Naive thymus-derived CD4-positive, alpha-beta T cell (primary cell): ENCODE data around the gene TSHZ2. TPM values are rescaled to one million over a fixed set of nuclear protein-coding genes. Genes with fewer than 3 reads are reported as not detected.
A peak's percentile ranks its signal among the peaks of the same experiment; 100 is the strongest.

Experiments
- ATAC-seq: fragments of 150-1000 bp; cut with Tn5 transposase; 2 replicates; pipeline ENCODE4 v1.10.0; 2021; ENCODE audit warnings: mild to moderate bottlenecking, moderate library complexity
- CTCF ChIA-PET: fragments of 350-600 bp; sonication (Branson Sonifier 250); formaldehyde crosslinking; loops from one replicate; lab custom pipeline; 2021; ENCODE audit warnings: antibody characterized with exemption; lab: Charles Lee
- POLR2A ChIA-PET: fragments of 350-600 bp; sonication (Branson Sonifier 250); formaldehyde crosslinking; loops from one replicate; lab custom pipeline; 2021; ENCODE audit warnings: antibody characterized with exemption, inconsistent platforms; lab: Charles Lee
- DNase-seq, 9 donors: peaks; one replicate each; pipeline versions ENCODE4 v3.0.0 to v3.0.0-alpha.2; 2020 to 2022; ENCODE audit warnings: mixed read lengths in 1 of 9
- H3K27ac ChIP-seq: one replicate; pipeline ENCODE4 v1.7.0; 2013; ENCODE audit warnings: mild to moderate bottlenecking, low read depth, low read length, moderate library complexity
- H3K27me3 ChIP-seq, 2 donors: one replicate each; pipeline ENCODE4 v1.7.0; 2013; ENCODE audit warnings: low read length in 2 of 2, mild to moderate bottlenecking in 2 of 2, moderate library complexity in 2 of 2; ENCODE audit not compliant: control insufficient read depth in 2 of 2, insufficient read depth in 2 of 2
- H3K36me3 ChIP-seq, 3 experiments: 1 replicate in 2 of 3; 2 replicates in 1 of 3; pipeline ENCODE4 v1.7.0; 2013; ENCODE audit warnings: low read length in 3 of 3, mild to moderate bottlenecking in 3 of 3, moderate library complexity in 1 of 3; ENCODE audit not compliant: insufficient read depth in 3 of 3, control insufficient read depth in 2 of 3
- H3K4me1 ChIP-seq, 2 donors: one replicate each; pipeline ENCODE4 v1.7.0; 2013; ENCODE audit warnings: low read length in 2 of 2, mild to moderate bottlenecking in 2 of 2, moderate library complexity in 1 of 2; ENCODE audit not compliant: control insufficient read depth in 2 of 2, insufficient read depth in 2 of 2
- H3K4me3 ChIP-seq: 2 replicates; pipeline ENCODE4 v1.7.0; 2013; ENCODE audit warnings: mild to moderate bottlenecking, low read length
- H3K9me3 ChIP-seq, 3 experiments: 1 replicate in 2 of 3; 2 replicates in 1 of 3; pipeline ENCODE4 v1.7.0; 2013; ENCODE audit warnings: low read length in 3 of 3; ENCODE audit not compliant: control insufficient read depth in 2 of 3
- H3K27ac Mint-ChIP-seq, 9 donors: one replicate each; pipeline ENCODE4 v1.8.0; 2020 to 2022; ENCODE audit warnings: mixed read lengths in 9 of 9, mild to moderate bottlenecking in 8 of 9, moderate library complexity in 5 of 9, inconsistent platforms in 2 of 9
- H3K27me3 Mint-ChIP-seq, 5 donors: one replicate each; pipeline ENCODE4 v1.8.0; 2021 to 2022; ENCODE audit warnings: mixed read lengths in 5 of 5, mild to moderate bottlenecking in 1 of 5
- H3K36me3 Mint-ChIP-seq, 5 donors: one replicate each; pipeline ENCODE4 v1.8.0; 2020 to 2022; ENCODE audit warnings: mixed read lengths in 5 of 5, mild to moderate bottlenecking in 3 of 5, inconsistent platforms in 1 of 5
- H3K4me1 Mint-ChIP-seq, 7 donors: one replicate each; pipeline ENCODE4 v1.8.0; 2020 to 2022; ENCODE audit warnings: mixed read lengths in 7 of 7, mild to moderate bottlenecking in 3 of 7, inconsistent platforms in 1 of 7
- H3K4me3 Mint-ChIP-seq, 10 donors: one replicate each; pipeline ENCODE4 v1.8.0; 2020 to 2022; ENCODE audit warnings: mild to moderate bottlenecking in 10 of 10, mixed read lengths in 10 of 10, moderate library complexity in 6 of 10, inconsistent platforms in 2 of 10
- H3K9me3 Mint-ChIP-seq, 11 donors: one replicate each; pipeline ENCODE4 v1.8.0; 2020 to 2022; ENCODE audit warnings: mixed read lengths in 11 of 11, mild to moderate bottlenecking in 4 of 11, inconsistent platforms in 1 of 11, moderate library complexity in 1 of 11
- intact Hi-C, 2 donors: fragments of 100-400 bp; cut with micrococcal nuclease; formaldehyde crosslinking; loops; one replicate each; pipeline ENCODE4 v1.15.1; 2023
- polyA plus RNA-seq, 2 donors: library from polyadenylated mRNA; unstranded; fragments of 300-500 nt; fragmentation: Illumina TruSeq; gene quantifications; one replicate each; pipeline ENCODE4 v1.2.3, GENCODE V29; 2021
- total RNA-seq, 6 experiments: library from RNA in 5 of 6; stranded (reverse) in 5 of 6; gene quantifications; 1 replicate in 5 of 6; 2 replicates in 1 of 6; pipeline ENCODE4 v1.2.3 and lab custom pipeline; 2021 to 2026

The TSHZ2 gene
- total and polyA plus RNA-seq, 7 experiments from 2014 or later, result 6.0 to 84.5 (median 42.5) TPM

DNA sequence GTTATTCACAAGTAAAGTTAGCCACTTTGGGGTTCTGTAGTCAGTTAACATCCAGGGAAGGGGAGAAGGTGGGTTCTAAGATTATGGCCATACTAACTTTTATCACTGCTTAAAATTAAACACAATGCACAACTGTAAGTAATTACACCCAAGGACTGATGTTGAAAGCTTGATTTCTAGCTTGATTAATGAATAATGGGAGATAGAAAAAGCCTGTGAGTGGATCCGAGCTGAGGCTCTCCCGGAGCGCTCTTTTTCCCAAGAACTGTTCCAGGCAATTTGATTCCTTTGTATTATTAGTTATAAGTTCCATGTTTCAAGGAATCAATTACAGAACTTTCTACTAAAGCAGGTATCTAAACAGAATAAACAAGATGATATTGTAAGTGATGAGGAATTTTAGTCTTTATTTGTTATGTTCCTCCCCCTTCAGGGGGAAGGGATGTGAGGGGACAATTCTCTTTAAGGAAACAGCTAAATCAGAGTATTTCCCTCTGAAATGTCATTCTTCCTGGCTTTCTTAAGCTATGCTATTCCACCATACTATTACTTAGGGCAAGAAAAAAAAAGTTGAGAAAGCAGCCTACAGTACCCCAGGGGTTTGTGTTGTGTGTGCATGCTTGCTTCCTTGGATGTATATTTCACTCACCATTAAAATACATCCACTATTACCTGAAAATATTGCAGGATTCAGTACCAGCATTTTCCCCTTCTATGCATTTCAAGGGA lies 3.8 kb downstream of the TSHZ2 start:
- Histone ChIP-seq H3K36me3 (peaks cover 0 to 6% (median 0%) of the 10 kb centered on the region in 3 experiments), H3K27ac (peak overlapping the region; percentile 97), H3K4me3 (peak overlapping the region; percentile 65), H3K27me3 (peaks cover 0 to 3% of the 10 kb centered on the region in 2 donors), H3K4me1 (peaks cover 0 to 33% of the 10 kb centered on the region in 2 donors), H3K9me3 (no peaks in the 10 kb centered on the region)
- Mint-ChIP-seq H3K9me3 (peaks cover 0 to 2% (median 0%) of the 10 kb centered on the region in 11 donors), H3K27ac (peak overlapping the region; percentile 93 to 97 (median 95)), H3K4me1 (peaks cover 26 to 71% (median 61%) of the 10 kb centered on the region in 7 donors), H3K36me3 (peaks cover 0 to 5% (median 0%) of the 10 kb centered on the region in 5 donors), H3K27me3 (peaks cover 0 to 31% (median 7%) of the 10 kb centered on the region in 5 donors), H3K4me3 (peak overlapping the region; percentile 90 to 100 (median 96))
- CTCF ChIA-PET, result interaction anchor here (0.7 to 1.9 kb wide), 9 partner anchors 21 to 780 kb away, joined by 3 to 13 read pairs (median 3); no protein-coding TSS in a partner anchor
- intact Hi-C loops, result loop anchor here (2.0 to 10.0 kb wide), 2 partner anchors 95 to 159 kb away; no protein-coding TSS in a partner anchor
- POLR2A ChIA-PET, result interaction anchor here (0.8 to 12.7 kb wide), 9 partner anchors 9 to 566 kb away, joined by 3 to 299 read pairs (median 3); no protein-coding TSS in a partner anchor
- no peak for DNase-seq
- ATAC-seq, result no peak

DNA sequence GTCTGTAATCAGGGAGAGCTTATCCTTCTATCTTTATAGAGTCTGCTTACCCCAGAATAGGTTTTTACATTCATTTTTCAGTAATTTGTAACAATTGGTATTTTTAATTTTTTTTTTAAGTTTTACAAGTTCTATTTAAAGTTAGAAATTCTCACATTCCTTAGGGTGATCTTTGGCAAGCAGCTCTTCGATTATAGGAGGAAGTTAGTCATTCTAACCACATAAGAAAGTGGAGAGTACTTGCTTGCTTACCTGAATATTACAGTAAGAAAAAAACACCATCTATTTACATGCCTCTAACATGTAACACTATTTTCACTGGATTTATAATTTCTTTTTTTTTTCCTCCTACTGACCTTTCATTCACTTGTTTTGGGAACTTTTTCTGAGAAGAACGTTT lies 6.7 kb downstream of the TSHZ2 start:
- H3K27me3 Mint-ChIP-seq, result peaks cover 0 to 11% (median 0%) of the 10 kb centered on the region in 5 donors
- no peak for ATAC-seq
- Histone ChIP-seq H3K4me3 (no peak overlapping the region), H3K4me1 (peaks cover 0 to 48% of the 10 kb centered on the region in 2 donors), H3K36me3 (no peaks in the 10 kb centered on the region), H3K27me3 (no peaks in the 10 kb centered on the region), H3K27ac (peak overlapping the region; percentile 97), H3K9me3 (no peaks in the 10 kb centered on the region)
- ChIA-PET POLR2A (interaction anchor here (12.7 kb wide), 1 partner anchor 19 kb away, joined by 299 read pairs; no protein-coding TSS in a partner anchor), CTCF (no interaction called here)
- H3K4me3 Mint-ChIP-seq, result peak overlapping the region in 9 of 10 donors; percentile 33 to 86 (median 59)
- peaks cover 0 to 5% (median 0%) of the 10 kb centered on the region in 5 donors for H3K36me3 Mint-ChIP-seq
- intact Hi-C loops, result loop anchor here in 1 of 2 donors (10.0 kb wide), 1 partner anchor 156 kb away; no protein-coding TSS in a partner anchor
- peaks cover 36 to 89% (median 76%) of the 10 kb centered on the region in 7 donors for H3K4me1 Mint-ChIP-seq
- peak overlapping the region; percentile 25 to 94 (median 83) for H3K27ac Mint-ChIP-seq
- peaks cover 0 to 4% (median 0%) of the 10 kb centered on the region in 11 donors for H3K9me3 Mint-ChIP-seq
- DNase-seq, result no peak

DNA sequence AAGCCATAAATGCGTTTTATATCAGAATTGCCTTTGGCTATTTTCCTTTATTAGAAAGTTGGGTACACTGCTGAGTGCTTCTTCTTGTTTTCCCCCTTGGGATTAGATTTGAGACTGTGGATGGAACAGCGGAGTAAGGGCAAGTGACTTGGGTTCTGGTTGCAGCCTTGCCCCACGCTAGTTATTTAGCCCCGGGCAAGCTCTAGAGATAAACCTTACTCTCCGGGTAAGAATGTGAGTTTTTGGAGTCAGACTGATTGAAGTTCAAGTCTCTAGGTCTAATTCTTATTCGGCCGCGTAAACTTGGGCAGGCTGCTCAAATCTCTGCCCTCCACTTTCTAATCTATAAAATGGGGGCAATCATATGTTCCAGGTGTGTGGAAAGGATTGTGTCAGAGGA lies 8.9 kb downstream of the TSHZ2 start:
- CTCF ChIA-PET, result no interaction called here
- peaks cover 0 to 15% (median 6%) of the 10 kb centered on the region in 5 donors for H3K36me3 Mint-ChIP-seq
- DNase-seq (no peak), ATAC-seq (no peak)
- H3K9me3 ChIP-seq, result no peaks in the 10 kb centered on the region
- H3K4me3 ChIP-seq, result no peak overlapping the region
- peak overlapping the region; percentile 97 for H3K27ac ChIP-seq
- H3K36me3 ChIP-seq, result no peaks in the 10 kb centered on the region
- peaks cover 0 to 10% (median 0%) of the 10 kb centered on the region in 5 donors for H3K27me3 Mint-ChIP-seq
- H3K9me3 Mint-ChIP-seq, result peaks cover 0 to 4% (median 0%) of the 10 kb centered on the region in 11 donors
- peak overlapping the region in 3 of 10 donors; percentile 25 to 86 (median 73) for H3K4me3 Mint-ChIP-seq
- peaks cover 45 to 92% (median 85%) of the 10 kb centered on the region in 7 donors for H3K4me1 Mint-ChIP-seq
- intact Hi-C loops, result no loop called here
- peaks cover 0 to 45% of the 10 kb centered on the region in 2 donors for H3K4me1 ChIP-seq
- POLR2A ChIA-PET, result interaction anchor here (0.7 to 12.7 kb wide), 2 partner anchors 17 to 23 kb away, joined by 3 to 299 read pairs; no protein-coding TSS in a partner anchor
- peak overlapping the region in 7 of 9 donors; percentile 11 to 94 (median 86) for H3K27ac Mint-ChIP-seq
- no peaks in the 10 kb centered on the region for H3K27me3 ChIP-seq

- Histone ChIP-seq H3K27ac (peak overlapping the region; percentile 39), H3K36me3 (no peaks in the 10 kb centered on the region), H3K27me3 (no peaks in the 10 kb centered on the region), H3K9me3 (no peaks in the 10 kb centered on the region), H3K4me3 (peak overlapping the region; percentile 23), H3K4me1 (peaks cover 0 to 31% of the 10 kb centered on the region in 2 donors)
- intact Hi-C loops, result loop anchor here in 1 of 2 donors (1.0 kb wide), 1 partner anchor 12 kb away; the partner anchor contains the start of gene TSHZ2
- Mint-ChIP-seq H3K9me3 (peaks cover 0 to 4% (median 0%) of the 10 kb centered on the region in 11 donors), H3K27me3 (peaks cover 0 to 10% (median 0%) of the 10 kb centered on the region in 5 donors), H3K36me3 (peaks cover 0 to 18% (median 12%) of the 10 kb centered on the region in 5 donors), H3K4me3 (peak overlapping the region; percentile 79 to 90 (median 84)), H3K27ac (peak overlapping the region; percentile 79 to 97 (median 87)), H3K4me1 (peaks cover 35 to 92% (median 77%) of the 10 kb centered on the region in 7 donors)
- ChIA-PET CTCF (interaction anchor here (0.8 to 1.4 kb wide), 2 partner anchors 9 to 17 kb away, joined by 3 to 4 read pairs; no protein-coding TSS in a partner anchor), POLR2A (interaction anchor here (0.6 to 12.7 kb wide), 5 partner anchors 10 to 528 kb away, joined by 3 to 299 read pairs (median 6); no protein-coding TSS in a partner anchor)
- peak in 1 of 9 donors; percentile 14 for DNase-seq
- peak; percentile 59 for ATAC-seq
These were observed 11.7 kb downstream of the TSHZ2 start for GRCh38 chr20:52983726-52984450.

GRCh38 chr20:52984451-52984810 lies 12.3 kb downstream of the TSHZ2 start:
- H3K27ac Mint-ChIP-seq, result peak overlapping the region; percentile 79 to 97 (median 87)
- peaks cover 30 to 89% (median 73%) of the 10 kb centered on the region in 7 donors for H3K4me1 Mint-ChIP-seq
- H3K9me3 Mint-ChIP-seq, result peaks cover 0 to 4% (median 0%) of the 10 kb centered on the region in 11 donors
- Histone ChIP-seq H3K36me3 (no peaks in the 10 kb centered on the region), H3K4me3 (peak overlapping the region; percentile 23), H3K4me1 (peaks cover 0 to 26% of the 10 kb centered on the region in 2 donors), H3K27me3 (no peaks in the 10 kb centered on the region), H3K27ac (peak overlapping the region; percentile 39), H3K9me3 (no peaks in the 10 kb centered on the region)
- H3K27me3 Mint-ChIP-seq, result peaks cover 0 to 6% (median 0%) of the 10 kb centered on the region in 5 donors
- peaks cover 0 to 18% (median 12%) of the 10 kb centered on the region in 5 donors for H3K36me3 Mint-ChIP-seq
- intact Hi-C loops, result loop anchor here in 1 of 2 donors (1.0 kb wide), 1 partner anchor 12 kb away; the partner anchor contains the start of gene TSHZ2
- peak overlapping the region; percentile 79 to 90 (median 84) for H3K4me3 Mint-ChIP-seq
- ATAC-seq (no peak), DNase-seq (no peak)
- POLR2A ChIA-PET, result interaction anchor here (0.6 to 12.7 kb wide), 5 partner anchors 10 to 528 kb away, joined by 3 to 299 read pairs (median 6); no protein-coding TSS in a partner anchor
- CTCF ChIA-PET, result interaction anchor here (0.8 to 1.4 kb wide), 2 partner anchors 10 to 17 kb away, joined by 3 to 4 read pairs; no protein-coding TSS in a partner anchor
